ENCODE data around the gene LRRK2.
"Not testable (repeated sequence)": the region's sequence is repeated elsewhere in the genome, so short reads cannot be mapped to it uniquely, and the experiment has no call there.

LRRK2 gene

GRCh38 chr12:40194846-40195245, 30.0 kb upstream of the LRRK2 start:
- Histone ChIP-seq H3K4me3 (ENCODE audit: extremely low read depth, insufficient read depth, low read length, poor library complexity, severe bottlenecking) (no peak overlapping the region), H3K36me3 (ENCODE audit: control insufficient read depth, insufficient read depth, low read length) (no peaks in the 10 kb centered on the region), H3K4me1 (ENCODE audit: control insufficient read depth, insufficient read depth, low read length, poor library complexity, severe bottlenecking) (no peaks in the 10 kb centered on the region), H3K27ac (ENCODE audit: low read depth, low read length, severe bottlenecking) (no peak overlapping the region), H3K9me3 (ENCODE audit: control insufficient read depth, low read length) (no peaks in the 10 kb centered on the region)
- 93 to 94% methylated on average over 2 of the region's 3 CpGs for WGBS, 2 experiments (ENCODE audit: insufficient coverage in 2 of 2)

GRCh38 chr12:40197590-40197989, 27.2 kb upstream of the LRRK2 start:
- H3K4me1 ChIP-seq (ENCODE audit: control insufficient read depth, insufficient read depth, low read length, poor library complexity, severe bottlenecking) = no peaks in the 10 kb centered on the region
- no peaks in the 10 kb centered on the region for H3K9me3 ChIP-seq (ENCODE audit: control insufficient read depth, low read length)
- WGBS, 2 experiments (ENCODE audit: insufficient coverage in 2 of 2) = 100% methylated on average over 3 of the region's 4 CpGs; no CpG with 5 or more reads in 1 of the 2 experiments
- no peaks in the 10 kb centered on the region for H3K36me3 ChIP-seq (ENCODE audit: control insufficient read depth, insufficient read depth, low read length)
- H3K4me3 ChIP-seq (ENCODE audit: extremely low read depth, insufficient read depth, low read length, poor library complexity, severe bottlenecking) = no peak overlapping the region
- H3K27ac ChIP-seq (ENCODE audit: low read depth, low read length, severe bottlenecking) = no peak overlapping the region

- Histone ChIP-seq H3K4me3 (ENCODE audit: extremely low read depth, insufficient read depth, low read length, poor library complexity, severe bottlenecking) (no peak overlapping the region), H3K4me1 (ENCODE audit: control insufficient read depth, insufficient read depth, low read length, poor library complexity, severe bottlenecking) (no peaks in the 10 kb centered on the region), H3K36me3 (ENCODE audit: control insufficient read depth, insufficient read depth, low read length) (no peaks in the 10 kb centered on the region), H3K27ac (ENCODE audit: low read depth, low read length, severe bottlenecking) (no peak overlapping the region), H3K9me3 (ENCODE audit: control insufficient read depth, low read length) (no peaks in the 10 kb centered on the region)
- WGBS, 2 experiments (ENCODE audit: insufficient coverage in 2 of 2) = 90 to 91% methylated on average over 2 of the region's 4 CpGs
Measured at GRCh38 chr12:40198601-40199000, 26.2 kb upstream of the LRRK2 start.

- Histone ChIP-seq H3K4me3 (ENCODE audit: extremely low read depth, insufficient read depth, low read length, poor library complexity, severe bottlenecking) (no peak overlapping the region), H3K27ac (ENCODE audit: low read depth, low read length, severe bottlenecking) (no peak overlapping the region), H3K4me1 (ENCODE audit: control insufficient read depth, insufficient read depth, low read length, poor library complexity, severe bottlenecking) (no peaks in the 10 kb centered on the region), H3K36me3 (ENCODE audit: control insufficient read depth, insufficient read depth, low read length) (no peaks in the 10 kb centered on the region), H3K9me3 (ENCODE audit: control insufficient read depth, low read length) (no peaks in the 10 kb centered on the region)
- WGBS, 2 experiments (ENCODE audit: insufficient coverage in 2 of 2) = 71% methylated on average over 1 of the region's 1 CpG; no CpG with 5 or more reads in 1 of the 2 experiments
Measured at GRCh38 chr12:40202095-40203059, 22.4 kb upstream of the LRRK2 start.

GRCh38 chr12:40203060-40203430, 21.8 kb upstream of the LRRK2 start:
- Histone ChIP-seq H3K4me3 (ENCODE audit: extremely low read depth, insufficient read depth, low read length, poor library complexity, severe bottlenecking) (no peak overlapping the region), H3K27ac (ENCODE audit: low read depth, low read length, severe bottlenecking) (no peak overlapping the region), H3K9me3 (ENCODE audit: control insufficient read depth, low read length) (no peaks in the 10 kb centered on the region), H3K36me3 (ENCODE audit: control insufficient read depth, insufficient read depth, low read length) (no peaks in the 10 kb centered on the region), H3K4me1 (ENCODE audit: control insufficient read depth, insufficient read depth, low read length, poor library complexity, severe bottlenecking) (no peaks in the 10 kb centered on the region)
- WGBS, 2 experiments (ENCODE audit: insufficient coverage in 2 of 2) = no CpG with 5 or more reads among the region's 5 CpGs

GRCh38 chr12:40204337-40204736, 20.5 kb upstream of the LRRK2 start:
- Histone ChIP-seq H3K4me3 (ENCODE audit: extremely low read depth, insufficient read depth, low read length, poor library complexity, severe bottlenecking) (no peak overlapping the region), H3K4me1 (ENCODE audit: control insufficient read depth, insufficient read depth, low read length, poor library complexity, severe bottlenecking) (no peaks in the 10 kb centered on the region), H3K9me3 (ENCODE audit: control insufficient read depth, low read length) (no peaks in the 10 kb centered on the region), H3K36me3 (ENCODE audit: control insufficient read depth, insufficient read depth, low read length) (no peaks in the 10 kb centered on the region), H3K27ac (ENCODE audit: low read depth, low read length, severe bottlenecking) (no peak overlapping the region)
- 86% methylated on average over 1 of the region's 3 CpGs; no CpG with 5 or more reads in 1 of the 2 experiments for whole genome bisulfite sequencing, 2 experiments (ENCODE audit: insufficient coverage in 2 of 2)

- Histone ChIP-seq H3K27ac (ENCODE audit: low read depth, low read length, severe bottlenecking) (no peak overlapping the region), H3K4me1 (ENCODE audit: control insufficient read depth, insufficient read depth, low read length, poor library complexity, severe bottlenecking) (no peaks in the 10 kb centered on the region), H3K9me3 (ENCODE audit: control insufficient read depth, low read length) (peaks cover under 1% of the 10 kb centered on the region), H3K4me3 (ENCODE audit: extremely low read depth, insufficient read depth, low read length, poor library complexity, severe bottlenecking) (no peak overlapping the region), H3K36me3 (ENCODE audit: control insufficient read depth, insufficient read depth, low read length) (no peaks in the 10 kb centered on the region)
- 80 to 83% methylated on average over 1 of the region's 2 CpGs for WGBS, 2 experiments (ENCODE audit: insufficient coverage in 2 of 2)
Measured at GRCh38 chr12:40207551-40207950, 17.2 kb upstream of the LRRK2 start.

GRCh38 chr12:40208707-40209446, 15.9 kb upstream of the LRRK2 start:
- Histone ChIP-seq H3K27ac (ENCODE audit: low read depth, low read length, severe bottlenecking) (no peak overlapping the region), H3K9me3 (ENCODE audit: control insufficient read depth, low read length) (peaks cover 5% of the 10 kb centered on the region), H3K36me3 (ENCODE audit: control insufficient read depth, insufficient read depth, low read length) (no peaks in the 10 kb centered on the region), H3K4me3 (ENCODE audit: extremely low read depth, insufficient read depth, low read length, poor library complexity, severe bottlenecking) (no peak overlapping the region), H3K4me1 (ENCODE audit: control insufficient read depth, insufficient read depth, low read length, poor library complexity, severe bottlenecking) (no peaks in the 10 kb centered on the region)
- 64 to 67% methylated on average over 1 to 3 of the region's 4 CpGs for WGBS, 2 experiments (ENCODE audit: insufficient coverage in 2 of 2)

- Histone ChIP-seq H3K27ac (ENCODE audit: low read depth, low read length, severe bottlenecking) (no peak overlapping the region), H3K4me1 (ENCODE audit: control insufficient read depth, insufficient read depth, low read length, poor library complexity, severe bottlenecking) (no peaks in the 10 kb centered on the region), H3K9me3 (ENCODE audit: control insufficient read depth, low read length) (peaks cover 5% of the 10 kb centered on the region), H3K4me3 (ENCODE audit: extremely low read depth, insufficient read depth, low read length, poor library complexity, severe bottlenecking) (no peak overlapping the region), H3K36me3 (ENCODE audit: control insufficient read depth, insufficient read depth, low read length) (no peaks in the 10 kb centered on the region)
- 77 to 89% methylated on average over 2 of the region's 4 CpGs for WGBS, 2 experiments (ENCODE audit: insufficient coverage in 2 of 2)
Measured at GRCh38 chr12:40209886-40210285, 14.9 kb upstream of the LRRK2 start.

- H3K9me3 ChIP-seq (ENCODE audit: control insufficient read depth, low read length); H3K4me3 ChIP-seq (ENCODE audit: extremely low read depth, insufficient read depth, low read length, poor library complexity, severe bottlenecking); H3K27ac ChIP-seq (ENCODE audit: low read depth, low read length, severe bottlenecking); H3K4me1 ChIP-seq (ENCODE audit: control insufficient read depth, insufficient read depth, low read length, poor library complexity, severe bottlenecking); H3K36me3 ChIP-seq (ENCODE audit: control insufficient read depth, insufficient read depth, low read length): not testable (repeated sequence)
- WGBS, 2 experiments (ENCODE audit: insufficient coverage in 2 of 2) = 83% methylated on average over 1 of the region's 1 CpG; no CpG with 5 or more reads in 1 of the 2 experiments
Measured at GRCh38 chr12:40211186-40211585, 13.6 kb upstream of the LRRK2 start.

Measured in mesodermal cell (in vitro differentiated cells).